GM21367 (cell line): ENCODE results near the gene RAB28.
"Not testable (repeated sequence)": the region's sequence is repeated elsewhere in the genome, so short reads cannot be mapped to it uniquely, and the experiment has no call there.

Source experiments
- ATAC-seq: cut with Tn5 transposase; IDR thresholded peaks from one replicate; pipeline ENCODE4 v1.9.1; 2021; ENCODE audit not compliant: unreplicated experiment

RAB28 gene

GRCh38 chr4:13452927-13453579 is 31.1 kb downstream of the RAB28 start:
- ATAC-seq = no peak

- no peak for ATAC-seq
These were observed 34.5 kb downstream of the RAB28 start for GRCh38 chr4:13449590-13449989.

DNA sequence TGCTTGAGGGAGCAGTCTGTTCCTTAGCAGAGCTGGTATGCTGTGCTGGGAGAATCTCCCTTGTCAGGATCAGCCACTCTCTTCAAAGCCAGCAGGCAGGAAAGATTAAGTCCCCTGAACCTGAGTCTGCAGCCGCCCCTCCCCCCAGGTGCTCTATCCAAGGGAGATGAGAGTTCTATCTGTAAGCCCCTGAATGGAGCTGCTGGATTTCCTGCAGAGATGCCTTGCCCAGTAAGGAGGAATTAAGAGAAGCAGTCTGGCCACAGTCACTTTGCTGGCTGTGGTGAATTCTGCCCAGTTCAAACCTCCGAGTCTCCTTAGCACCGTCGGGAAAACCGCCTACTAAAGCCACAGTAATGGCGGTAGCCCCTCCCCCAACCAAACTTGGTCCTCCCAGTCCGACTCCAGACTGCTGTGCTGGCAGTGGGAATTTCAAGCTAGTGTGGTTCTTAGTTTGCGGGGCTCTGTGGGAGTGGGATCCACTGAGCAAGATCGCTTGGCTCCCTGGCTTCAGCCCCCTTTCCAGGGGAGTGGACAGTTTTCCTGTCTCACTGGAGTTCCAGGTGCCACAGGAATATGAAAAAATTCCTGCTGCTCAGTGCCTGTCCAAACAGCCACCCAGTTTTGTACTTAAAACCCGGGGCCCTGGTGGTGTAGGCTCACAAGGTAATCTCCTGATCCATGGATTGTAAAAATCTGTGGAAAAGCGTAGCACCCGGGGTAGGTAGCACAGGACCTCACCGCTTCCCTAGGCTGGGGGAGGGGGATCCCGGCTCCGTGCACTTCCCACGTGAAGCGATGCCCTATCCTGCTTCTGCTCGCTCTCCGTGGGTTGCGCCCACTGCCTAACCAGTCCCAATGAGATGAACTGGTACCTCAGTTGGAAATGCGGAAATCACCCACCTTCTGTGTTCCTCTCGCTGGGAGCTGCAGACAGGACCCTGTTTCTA is 38.0 kb downstream of the RAB28 start:
- no peak for ATAC-seq

GRCh38 chr4:13441506-13441905 is 42.6 kb downstream of the RAB28 start:
- ATAC-seq = no peak

- no peak for ATAC-seq
These were observed 47.2 kb downstream of the RAB28 start for GRCh38 chr4:13436962-13437361.

GRCh38 chr4:13432453-13432852 is 51.7 kb downstream of the RAB28 start:
- no peak for ATAC-seq

DNA sequence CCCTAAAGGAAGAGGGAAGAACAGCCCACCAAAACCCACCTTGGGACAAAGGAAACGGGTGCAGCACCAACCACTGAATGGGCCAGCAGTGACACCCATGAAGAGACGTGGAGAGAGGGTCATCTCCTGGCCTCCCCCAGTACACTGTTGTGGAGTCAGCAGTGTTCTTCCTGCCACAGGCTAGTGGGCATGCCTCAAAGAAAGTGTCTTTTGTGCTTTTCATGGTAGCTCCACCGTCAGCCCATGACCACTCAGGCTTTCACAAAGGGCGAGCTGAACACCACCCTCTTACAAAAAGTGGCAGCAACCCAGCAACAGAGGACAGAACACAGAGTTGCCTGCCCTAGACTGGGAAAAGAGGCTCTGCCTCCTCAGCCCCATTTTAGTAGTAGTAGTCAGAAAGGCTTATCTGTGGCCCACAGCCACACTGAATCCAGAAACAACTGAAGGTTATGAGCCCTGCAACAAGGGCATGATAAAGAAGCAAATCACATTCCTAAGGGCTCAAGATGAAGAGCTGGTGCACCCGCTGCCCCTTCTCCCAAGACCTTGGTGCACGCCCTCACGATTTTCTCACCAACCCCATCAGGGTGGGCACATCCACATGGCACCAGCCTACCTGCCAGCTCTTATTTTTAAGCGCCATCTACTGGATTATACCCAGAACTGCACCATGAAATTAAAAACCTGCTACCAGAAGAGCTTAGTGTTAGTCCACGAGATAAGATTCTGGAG is 53.1 kb downstream of the RAB28 start:
- ATAC-seq = no peak

DNA sequence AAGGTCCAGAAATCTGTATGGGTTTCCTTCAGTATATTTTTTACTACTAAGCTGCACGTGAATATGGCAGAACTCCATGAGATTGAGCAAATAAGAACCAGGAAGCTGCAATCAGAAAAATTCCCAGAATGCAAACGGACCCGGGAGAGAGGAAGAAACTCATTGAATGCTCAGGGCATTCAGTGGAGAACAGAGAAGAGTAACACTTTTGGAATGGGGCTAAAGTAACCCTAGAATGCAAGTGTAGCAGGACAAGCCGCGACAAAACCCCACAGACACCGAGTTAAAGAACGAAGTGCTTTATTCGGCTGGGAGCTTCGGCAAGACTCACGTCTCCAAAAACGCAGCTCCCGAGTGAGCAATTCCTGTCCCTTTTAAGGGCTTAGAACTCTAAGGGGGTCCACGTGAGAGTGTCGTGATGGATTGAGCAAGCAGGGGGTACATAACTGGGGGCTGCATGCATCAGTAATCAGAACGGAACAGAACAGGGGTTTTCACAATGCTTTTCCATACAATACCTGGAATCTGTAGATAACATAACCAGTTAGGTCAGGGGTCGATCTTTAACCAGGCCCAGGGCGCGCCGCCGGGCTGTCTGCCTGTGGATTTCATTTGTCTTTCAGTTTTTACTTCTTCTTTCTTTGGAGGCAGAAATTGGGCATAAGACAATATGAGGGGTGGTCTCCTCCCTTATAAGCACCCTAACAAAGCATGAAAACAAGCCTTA is 56.4 kb downstream of the RAB28 start:
- no peak for ATAC-seq

- ATAC-seq = no peak
These were observed 68.9 kb downstream of the RAB28 start for GRCh38 chr4:13415068-13415785.

DNA sequence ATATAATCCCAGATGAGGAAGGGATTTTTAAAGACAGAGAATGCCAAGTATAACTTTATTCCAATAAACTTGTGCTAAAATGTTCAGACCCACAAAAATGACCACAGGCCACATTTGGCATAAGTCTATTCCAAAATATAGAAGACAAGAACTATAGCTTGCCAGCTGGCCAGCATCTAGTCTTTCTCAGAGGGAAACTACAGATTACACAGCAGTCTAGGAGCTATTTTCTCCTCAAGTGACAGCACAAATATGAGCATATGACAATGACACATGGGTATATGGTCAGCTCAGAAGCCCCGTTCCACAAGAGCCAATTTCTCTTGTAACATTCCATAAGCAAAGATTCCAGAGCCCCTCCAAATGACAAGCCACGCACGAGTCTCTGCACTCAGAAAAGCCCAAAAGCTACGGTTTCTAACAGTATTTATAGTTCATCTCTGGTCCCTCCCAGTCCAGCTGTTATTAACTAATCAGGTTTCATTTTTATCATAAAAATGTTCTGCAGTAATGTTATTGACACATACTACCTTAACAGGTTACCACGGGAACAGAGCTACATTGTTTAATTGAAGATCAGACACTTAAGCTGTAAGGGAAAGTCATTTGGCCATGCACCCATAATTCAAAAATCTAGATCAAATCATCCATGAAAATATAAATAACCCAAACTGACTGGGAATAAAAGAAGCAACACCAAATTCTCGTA is 70.3 kb downstream of the RAB28 start:
- no peak for ATAC-seq

- ATAC-seq = no peak
These were observed 72.2 kb downstream of the RAB28 start for GRCh38 chr4:13411942-13412341.

GRCh38 chr4:13409324-13409723 is 74.8 kb downstream of the RAB28 start:
- ATAC-seq = no peak

GRCh38 chr4:13406156-13406555 is 78.0 kb downstream of the RAB28 start:
- ATAC-seq = not testable (repeated sequence)

DNA sequence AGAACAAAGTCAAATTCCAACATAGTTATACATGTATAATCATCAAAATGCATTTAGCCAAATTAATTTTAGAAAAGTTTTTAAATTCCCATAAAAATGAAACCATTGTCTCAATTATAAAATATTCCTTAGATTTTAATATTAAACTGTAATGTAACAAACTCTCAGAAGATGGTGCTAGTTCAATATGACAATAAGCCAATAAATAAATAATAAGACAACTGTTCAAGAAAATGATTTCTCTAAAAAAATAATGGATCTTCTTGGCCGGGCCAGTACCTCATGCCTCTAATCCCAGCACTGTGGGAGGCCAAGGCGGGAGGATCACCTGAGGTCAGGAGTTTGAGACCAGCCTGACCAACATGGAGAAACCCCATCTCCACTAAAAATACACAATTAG is 80.3 kb downstream of the RAB28 start:
- no peak for ATAC-seq

DNA sequence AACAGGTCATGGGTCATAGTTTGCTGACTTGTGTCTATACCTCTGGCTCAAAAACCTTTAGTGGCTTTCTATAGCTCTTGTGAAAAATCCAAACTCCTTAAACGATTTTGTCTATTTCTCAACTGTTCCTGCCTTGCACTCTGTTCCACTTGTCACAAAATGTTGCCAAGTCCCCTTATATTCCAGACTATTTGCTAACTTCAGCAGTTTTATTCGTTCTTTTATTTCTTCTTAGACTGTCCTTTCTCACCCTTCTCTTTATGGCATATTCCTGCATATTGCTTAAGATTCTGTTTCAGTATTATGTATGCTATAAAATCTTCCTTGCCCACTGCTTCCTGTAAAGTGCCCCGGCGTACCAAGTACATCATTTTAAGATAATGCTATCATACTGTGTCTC is 80.8 kb downstream of the RAB28 start:
- ATAC-seq = no peak

- ATAC-seq = no peak
These were observed 84.9 kb downstream of the RAB28 start for GRCh38 chr4:13399257-13399656.

DNA sequence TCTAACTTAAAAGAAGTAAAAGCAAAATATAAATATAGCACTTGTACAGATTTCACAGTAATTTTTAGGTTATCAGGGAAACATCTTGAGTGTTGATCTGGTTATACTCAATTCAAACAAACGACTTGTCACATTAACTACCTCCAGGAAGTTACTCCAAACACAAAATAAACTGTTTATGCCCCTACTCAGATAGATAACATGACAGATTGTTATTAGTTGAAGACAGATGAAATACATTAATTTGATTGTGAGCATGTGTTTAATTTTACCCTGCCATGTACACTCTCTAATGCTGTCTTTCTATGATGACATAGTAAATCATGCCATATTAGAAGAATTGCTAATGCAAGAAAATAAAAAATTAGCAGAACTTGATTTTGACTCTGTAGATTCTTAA is 88.0 kb downstream of the RAB28 start:
- ATAC-seq = no peak

DNA sequence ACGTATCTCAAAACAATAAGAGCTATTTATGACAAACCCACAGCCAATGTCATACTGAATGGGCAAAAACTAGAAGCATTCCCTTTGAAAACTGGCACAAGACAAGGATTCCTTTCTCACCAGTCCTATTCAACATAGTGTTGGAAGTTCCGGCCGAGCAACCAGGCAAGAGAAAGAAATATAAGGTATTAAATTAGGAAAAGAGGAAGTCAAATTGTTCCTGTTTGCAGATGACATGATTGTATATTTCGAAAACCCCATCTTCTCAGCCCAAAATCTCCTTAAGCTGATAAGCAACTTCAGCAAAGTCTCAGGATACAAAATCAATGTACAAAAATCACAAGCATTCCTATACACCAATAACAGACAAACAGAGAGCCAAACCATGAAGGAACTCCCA is 94.2 kb downstream of the RAB28 start:
- ATAC-seq = not testable (repeated sequence)

DNA sequence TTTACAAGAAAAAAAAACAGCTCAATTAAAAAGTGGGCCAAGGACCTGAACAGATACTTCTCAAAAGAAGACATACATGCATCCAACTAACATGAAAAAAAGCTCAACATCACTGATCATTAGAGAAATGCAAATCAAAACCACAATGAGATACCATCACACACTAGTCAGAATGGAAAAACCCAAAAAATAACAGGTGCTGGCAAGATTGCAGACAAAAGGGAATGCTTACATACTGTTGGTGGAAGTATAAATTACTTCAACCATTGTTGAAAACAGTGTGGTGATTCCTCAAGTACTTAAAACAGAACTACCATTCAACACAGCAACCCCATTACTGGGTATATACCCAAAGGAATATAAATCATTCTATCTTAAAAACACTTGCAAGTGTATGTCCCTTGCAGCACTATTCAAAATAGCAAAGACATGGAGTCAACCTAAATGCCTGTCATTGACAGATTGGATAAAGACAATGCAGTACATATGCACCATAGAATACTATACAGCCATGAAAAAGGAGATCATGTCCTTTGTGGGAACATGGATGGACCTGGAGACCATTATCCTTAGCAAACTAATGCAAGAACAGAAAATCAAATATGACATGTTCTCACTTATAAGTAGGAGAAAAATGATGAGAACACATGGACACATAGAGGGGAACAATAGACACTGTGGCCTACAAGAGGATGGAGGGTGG is 97.6 kb downstream of the RAB28 start:
- ATAC-seq = peak; percentile 76
